Measurements from ENCODE around the gene PDE1C. TPM values are rescaled to one million over a fixed set of nuclear protein-coding genes. Genes with fewer than 3 reads are reported as not detected.

The PDE1C gene
- total RNA-seq, 1 donor from 2014 or later, result 0.26 TPM

- Mint-ChIP-seq H3K9me3 (peaks cover 11% of the 10 kb centered on the region), H3K4me3 (no peak overlapping the region), H3K4me1 (peaks cover 31% of the 10 kb centered on the region), H3K27me3 (ENCODE audit: low read depth) (no peaks in the 10 kb centered on the region), H3K27ac (ENCODE audit: unreplicated experiment) (no peak overlapping the region), H3K36me3 (ENCODE audit: low read depth) (peaks cover 6% of the 10 kb centered on the region)
- no peak for DNase-seq (ENCODE audit: low read depth, low spot score)
- no peak for TF ChIP-seq CTCF (conservative IDR thresholded peaks at IDR 0.05)
Measured at GRCh38 chr7:31933481-31933880, 136.7 kb downstream of the PDE1C start.

- H3K9me3 Mint-ChIP-seq, result peaks cover 10% of the 10 kb centered on the region
Measured at GRCh38 chr7:31926991-31927584, 143.1 kb downstream of the PDE1C start.

GRCh38 chr7:31925753-31926454 is 144.3 kb downstream of the PDE1C start:
- Mint-ChIP-seq H3K4me1 (no peaks in the 10 kb centered on the region), H3K27me3 (ENCODE audit: low read depth) (no peaks in the 10 kb centered on the region), H3K9me3 (peaks cover 10% of the 10 kb centered on the region), H3K4me3 (no peak overlapping the region), H3K27ac (ENCODE audit: unreplicated experiment) (no peak overlapping the region), H3K36me3 (ENCODE audit: low read depth) (peaks cover 3% of the 10 kb centered on the region)
- no peak for DNase-seq (ENCODE audit: low read depth, low spot score)
- no peak for TF ChIP-seq CTCF (conservative IDR thresholded peaks at IDR 0.05)

More at GRCh38 chr7:31926991-31927584, 143.1 kb downstream of the PDE1C start:
- Mint-ChIP-seq H3K27ac (ENCODE audit: unreplicated experiment) (no peak overlapping the region), H3K4me3 (no peak overlapping the region), H3K4me1 (no peaks in the 10 kb centered on the region), H3K36me3 (ENCODE audit: low read depth) (peaks cover 3% of the 10 kb centered on the region), H3K27me3 (ENCODE audit: low read depth) (no peaks in the 10 kb centered on the region)
- no peak for TF ChIP-seq CTCF (conservative IDR thresholded peaks at IDR 0.05)
- no peak for DNase-seq (ENCODE audit: low read depth, low spot score)

- Mint-ChIP-seq H3K9me3 (peaks cover 7% of the 10 kb centered on the region), H3K4me3 (no peak overlapping the region), H3K27me3 (ENCODE audit: low read depth) (no peaks in the 10 kb centered on the region), H3K27ac (ENCODE audit: unreplicated experiment) (no peak overlapping the region), H3K36me3 (ENCODE audit: low read depth) (peaks cover 3% of the 10 kb centered on the region), H3K4me1 (no peaks in the 10 kb centered on the region)
- DNase-seq (ENCODE audit: low read depth, low spot score), result no peak
- no peak for TF ChIP-seq CTCF (conservative IDR thresholded peaks at IDR 0.05)
Measured at GRCh38 chr7:31924251-31924650, 146.0 kb downstream of the PDE1C start.

- Mint-ChIP-seq H3K36me3 (ENCODE audit: low read depth) (no peaks in the 10 kb centered on the region), H3K4me1 (no peaks in the 10 kb centered on the region), H3K27me3 (ENCODE audit: low read depth) (no peaks in the 10 kb centered on the region), H3K9me3 (peaks cover under 1% of the 10 kb centered on the region), H3K27ac (ENCODE audit: unreplicated experiment) (no peak overlapping the region), H3K4me3 (no peak overlapping the region)
- no peak for TF ChIP-seq CTCF (conservative IDR thresholded peaks at IDR 0.05)
- no peak for DNase-seq (ENCODE audit: low read depth, low spot score)
Measured at GRCh38 chr7:31922848-31923247, 147.4 kb downstream of the PDE1C start.
